Caco-2 (cell line): ENCODE measurements around the gene BCCIP. TPM values are rescaled to one million over a fixed set of nuclear protein-coding genes. Genes with fewer than 3 reads are reported as not detected.

Source experiments
- BruUV-seq: library from RNA; stranded (reverse); fragments of 400-500 nt; replicated peaks from 2 replicates; lab custom pipeline; 2021; lab: Mats Ljungman, UMichigan
- CTCF ChIA-PET: fragments of 300-600 bp; sonication (Branson Sonifier 250); formaldehyde crosslinking; loops from one replicate; lab custom pipeline; 2022; ENCODE audit warnings: antibody characterized with exemption; lab: Charles Lee
- POLR2A ChIA-PET: fragments of 300-600 bp; sonication (Branson Sonifier 250); formaldehyde crosslinking; loops from one replicate; lab custom pipeline; 2022; ENCODE audit warnings: antibody characterized with exemption; lab: Charles Lee
- DNase-seq, 2 experiments: peaks; one replicate each; pipeline versions ENCODE4 v3.0.0 to v3.0.0-alpha.2; 2020 to 2022
- H3K27me3 ChIP-seq: replicated peaks from 2 replicates; pipeline ENCODE4 v1.6.0; 2011; ENCODE audit warnings: low read length; ENCODE audit not compliant: control insufficient read depth, insufficient read depth
- H3K36me3 ChIP-seq: 2 replicates; pipeline ENCODE4 v1.5.1; 2011; ENCODE audit warnings: low read length; ENCODE audit not compliant: control insufficient read depth, insufficient read depth
- H3K4me1 ChIP-seq: fragments of 250-450 bp; sonication (Bioruptor Pico); 2 replicates; pipeline ENCODE4 v1.5.1; 2020; ENCODE audit warnings: mild to moderate bottlenecking
- H3K4me3 ChIP-seq: 2 replicates; pipeline ENCODE4 v1.5.1; 2011; ENCODE audit warnings: low read depth, mild to moderate bottlenecking, control low read depth, low read length
- H3K9me3 ChIP-seq: fragments of 250-450 bp; sonication (Bioruptor Pico); 2 replicates; pipeline ENCODE4 v1.5.1; 2020; ENCODE audit warnings: mild to moderate bottlenecking, moderate library complexity
- H3K27ac Mint-ChIP-seq: one replicate; pipeline ENCODE4 v1.8.0; 2022; ENCODE audit warnings: mixed read lengths; ENCODE audit not compliant: unreplicated experiment
- H3K27me3 Mint-ChIP-seq: one replicate; pipeline ENCODE4 v1.8.0; 2022; ENCODE audit warnings: mixed read lengths; ENCODE audit not compliant: insufficient read depth, unreplicated experiment
- H3K36me3 Mint-ChIP-seq: one replicate; pipeline ENCODE4 v1.8.0; 2022; ENCODE audit warnings: mild to moderate bottlenecking, mixed read lengths; ENCODE audit not compliant: insufficient read depth, unreplicated experiment
- H3K4me1 Mint-ChIP-seq: one replicate; pipeline ENCODE4 v1.8.0; 2022; ENCODE audit warnings: low read depth, mixed read lengths; ENCODE audit not compliant: unreplicated experiment
- H3K4me3 Mint-ChIP-seq: one replicate; pipeline ENCODE4 v1.8.0; 2022; ENCODE audit warnings: mild to moderate bottlenecking, moderate library complexity, mixed read lengths; ENCODE audit not compliant: unreplicated experiment
- H3K9me3 Mint-ChIP-seq: one replicate; pipeline ENCODE4 v1.8.0; 2022; ENCODE audit warnings: mixed read lengths; ENCODE audit not compliant: unreplicated experiment
- intact Hi-C: fragments of 100-400 bp; cut with micrococcal nuclease; formaldehyde crosslinking; loops from one replicate; pipeline ENCODE4 v1.10.0; 2022; ENCODE audit not compliant: unreplicated experiment
- total RNA-seq: library from RNA; stranded (reverse); gene quantifications from 2 replicates; pipeline ENCODE4 v1.2.3, GENCODE V29; 2022
- TF ChIP-seq, protein P1 (sequence below), 2 experiments: fragments of 200-600 bp in 1 of 2; IDR thresholded peaks; 1 replicate in 1 of 2; 2 replicates in 1 of 2; pipeline versions ENCODE4 v1.5.1 to v1.8.0; 2011 to 2022; ENCODE audit warnings: antibody characterized with exemption in 1 of 2, control low read depth in 1 of 2, inconsistent platforms in 1 of 2, low read depth in 1 of 2, low read length in 1 of 2, mild to moderate bottlenecking in 1 of 2, moderate library complexity in 1 of 2; ENCODE audit not compliant: insufficient read depth in 1 of 2, severe bottlenecking in 1 of 2, unreplicated experiment in 1 of 2

Gene BCCIP
- total RNA-seq, 1 experiment from 2014 or later = 91.2 TPM

DNA sequence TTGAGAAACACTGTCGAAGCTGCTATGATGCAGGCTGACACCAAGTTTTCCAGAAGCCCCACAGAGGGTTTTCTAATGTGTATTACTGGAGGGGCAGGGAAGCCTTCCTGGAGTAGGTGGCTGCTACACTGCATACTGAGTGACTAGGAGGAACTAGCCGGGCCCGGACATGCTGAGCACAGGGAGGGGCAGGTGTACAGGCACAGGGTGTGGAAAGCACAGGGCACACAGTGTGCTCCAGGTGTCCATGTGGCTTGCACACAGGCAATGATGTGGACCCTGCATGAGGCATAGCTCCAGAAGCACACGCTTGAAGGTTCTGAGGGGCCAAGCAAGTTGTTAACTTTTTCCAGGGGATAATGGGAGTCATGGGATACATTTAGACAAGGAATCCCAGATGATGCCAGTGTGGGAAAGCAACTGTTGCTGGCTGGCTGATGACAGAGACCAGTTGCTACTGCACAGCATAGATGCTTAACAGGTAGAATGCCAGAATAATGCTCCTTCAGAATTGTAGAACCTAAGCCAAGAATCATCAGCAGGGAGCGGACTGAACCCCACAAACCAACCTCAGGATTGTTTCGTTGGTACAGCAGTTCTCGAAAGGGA lies 43.2 kb downstream of the BCCIP start:
- BruUV-seq = no TSS peak
- Mint-ChIP-seq H3K4me1 (peaks cover 6% of the 10 kb centered on the region), H3K36me3 (peaks cover 13% of the 10 kb centered on the region), H3K4me3 (no peak overlapping the region), H3K9me3 (no peaks in the 10 kb centered on the region), H3K27me3 (no peaks in the 10 kb centered on the region), H3K27ac (no peak overlapping the region)
- Histone ChIP-seq H3K4me3 (no peak overlapping the region), H3K9me3 (no peaks in the 10 kb centered on the region; the same call in 1 of the 2 replicates), H3K27me3 (no peaks in the 10 kb centered on the region), H3K36me3 (no peaks in the 10 kb centered on the region), H3K4me1 (no peaks in the 10 kb centered on the region)
- intact Hi-C loops = loop anchor here (5.0 kb wide), 1 partner anchor 636 kb away; no protein-coding TSS in a partner anchor
- ChIA-PET CTCF (interaction anchor here (0.6 kb wide), 1 partner anchor 52 kb away, joined by 4 read pairs; no protein-coding TSS in a partner anchor), POLR2A (interaction anchor here (0.5 kb wide), 1 partner anchor 40 kb away, joined by 4 read pairs; no protein-coding TSS in a partner anchor)
- no peak for DNase-seq
- TF ChIP-seq, protein P1, sequence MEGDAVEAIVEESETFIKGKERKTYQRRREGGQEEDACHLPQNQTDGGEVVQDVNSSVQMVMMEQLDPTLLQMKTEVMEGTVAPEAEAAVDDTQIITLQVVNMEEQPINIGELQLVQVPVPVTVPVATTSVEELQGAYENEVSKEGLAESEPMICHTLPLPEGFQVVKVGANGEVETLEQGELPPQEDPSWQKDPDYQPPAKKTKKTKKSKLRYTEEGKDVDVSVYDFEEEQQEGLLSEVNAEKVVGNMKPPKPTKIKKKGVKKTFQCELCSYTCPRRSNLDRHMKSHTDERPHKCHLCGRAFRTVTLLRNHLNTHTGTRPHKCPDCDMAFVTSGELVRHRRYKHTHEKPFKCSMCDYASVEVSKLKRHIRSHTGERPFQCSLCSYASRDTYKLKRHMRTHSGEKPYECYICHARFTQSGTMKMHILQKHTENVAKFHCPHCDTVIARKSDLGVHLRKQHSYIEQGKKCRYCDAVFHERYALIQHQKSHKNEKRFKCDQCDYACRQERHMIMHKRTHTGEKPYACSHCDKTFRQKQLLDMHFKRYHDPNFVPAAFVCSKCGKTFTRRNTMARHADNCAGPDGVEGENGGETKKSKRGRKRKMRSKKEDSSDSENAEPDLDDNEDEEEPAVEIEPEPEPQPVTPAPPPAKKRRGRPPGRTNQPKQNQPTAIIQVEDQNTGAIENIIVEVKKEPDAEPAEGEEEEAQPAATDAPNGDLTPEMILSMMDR (IDR thresholded peaks at IDR 0.05; ENCODE audit: insufficient read depth in 1 of 2, low read depth in 1 of 2, low read length in 1 of 2, severe bottlenecking in 1 of 2, unreplicated experiment in 1 of 2) = no peak

- Mint-ChIP-seq H3K9me3 (no peaks in the 10 kb centered on the region), H3K36me3 (peaks cover 13% of the 10 kb centered on the region), H3K4me3 (no peak overlapping the region), H3K27ac (no peak overlapping the region), H3K27me3 (no peaks in the 10 kb centered on the region), H3K4me1 (peaks cover 6% of the 10 kb centered on the region)
- intact Hi-C loops = loop anchor here (1.0 to 5.0 kb wide), 3 partner anchors 66 to 634 kb away; no protein-coding TSS in a partner anchor
- POLR2A ChIA-PET = no interaction called here
- peak in 1 of 2 experiments; percentile 56 for DNase-seq
- CTCF ChIA-PET = interaction anchor here (0.6 to 1.2 kb wide), 3 partner anchors 14 to 635 kb away, joined by 3 to 4 read pairs (median 3); no protein-coding TSS in a partner anchor
- Histone ChIP-seq H3K4me3 (no peak overlapping the region), H3K36me3 (no peaks in the 10 kb centered on the region), H3K4me1 (no peaks in the 10 kb centered on the region), H3K9me3 (no peaks in the 10 kb centered on the region), H3K27me3 (no peaks in the 10 kb centered on the region)
- TF ChIP-seq, protein P1 (IDR thresholded peaks at IDR 0.05; ENCODE audit: insufficient read depth in 1 of 2, low read depth in 1 of 2, low read length in 1 of 2, severe bottlenecking in 1 of 2, unreplicated experiment in 1 of 2) = peak; percentile 79 to 83
- BruUV-seq = no TSS peak
Observed at GRCh38 chr10:125868372-125868975, 45.1 kb downstream of the BCCIP start.

DNA sequence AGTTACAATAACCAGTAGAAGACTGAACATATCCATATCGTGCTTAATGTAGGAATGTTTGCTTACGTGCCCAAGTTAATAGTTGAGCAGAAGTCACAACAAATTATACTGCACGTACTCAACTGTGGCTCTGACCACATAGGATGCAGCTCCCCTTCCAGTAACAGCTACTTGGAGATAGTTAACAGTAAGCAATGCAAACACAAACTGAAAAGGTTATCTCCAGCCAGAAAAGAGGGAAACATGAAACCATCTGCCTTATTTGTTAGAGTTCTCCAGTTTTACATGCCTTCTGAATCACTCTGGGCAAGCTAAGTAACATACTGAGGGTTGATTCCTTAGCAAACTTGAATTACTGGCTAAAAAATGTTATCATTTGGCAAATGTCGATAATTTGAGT lies 48.0 kb downstream of the BCCIP start:
- Histone ChIP-seq H3K36me3 (no peaks in the 10 kb centered on the region), H3K9me3 (no peaks in the 10 kb centered on the region), H3K27me3 (no peaks in the 10 kb centered on the region), H3K4me3 (no peak overlapping the region), H3K4me1 (no peaks in the 10 kb centered on the region)
- no peak for DNase-seq
- Mint-ChIP-seq H3K4me3 (no peak overlapping the region), H3K9me3 (peaks cover 14% of the 10 kb centered on the region), H3K4me1 (peaks cover 6% of the 10 kb centered on the region), H3K27me3 (no peaks in the 10 kb centered on the region), H3K36me3 (peaks cover 19% of the 10 kb centered on the region), H3K27ac (no peak overlapping the region)
- POLR2A ChIA-PET = interaction anchor here (0.5 kb wide), 1 partner anchor 63 kb away, joined by 6 read pairs; no protein-coding TSS in a partner anchor
- BruUV-seq = no TSS peak
- intact Hi-C loops = no loop called here
- TF ChIP-seq, protein P1 (IDR thresholded peaks at IDR 0.05; ENCODE audit: insufficient read depth in 1 of 2, low read depth in 1 of 2, low read length in 1 of 2, severe bottlenecking in 1 of 2, unreplicated experiment in 1 of 2) = no peak
- CTCF ChIA-PET = no interaction called here
